CD1c-positive myeloid dendritic cell (primary cell): ENCODE measurements around the gene BCR.
"Not testable (repeated sequence)": the region's sequence is repeated elsewhere in the genome, so short reads cannot be mapped to it uniquely, and the experiment has no call there.

Source experiments
- DNase-seq: peaks from one replicate; pipeline ENCODE4 v3.0.0-alpha.2; 2016; ENCODE audit errors: extremely low spot score

BCR gene

DNA sequence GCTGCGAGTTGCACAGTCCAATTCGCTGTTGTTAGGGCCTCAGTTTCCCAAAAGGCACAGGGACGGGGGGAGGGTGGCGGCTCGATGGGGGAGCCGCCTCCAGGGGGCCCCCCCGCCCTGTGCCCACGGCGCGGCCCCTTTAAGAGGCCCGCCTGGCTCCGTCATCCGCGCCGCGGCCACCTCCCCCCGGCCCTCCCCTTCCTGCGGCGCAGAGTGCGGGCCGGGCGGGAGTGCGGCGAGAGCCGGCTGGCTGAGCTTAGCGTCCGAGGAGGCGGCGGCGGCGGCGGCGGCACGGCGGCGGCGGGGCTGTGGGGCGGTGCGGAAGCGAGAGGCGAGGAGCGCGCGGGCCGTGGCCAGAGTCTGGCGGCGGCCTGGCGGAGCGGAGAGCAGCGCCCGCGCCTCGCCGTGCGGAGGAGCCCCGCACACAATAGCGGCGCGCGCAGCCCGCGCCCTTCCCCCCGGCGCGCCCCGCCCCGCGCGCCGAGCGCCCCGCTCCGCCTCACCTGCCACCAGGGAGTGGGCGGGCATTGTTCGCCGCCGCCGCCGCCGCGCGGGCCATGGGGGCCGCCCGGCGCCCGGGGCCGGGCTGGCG lies at the start of gene BCR:
TSS of gene BCR (plus strand) at position 209 of the 592 bp plus-strand sequence. CDS start 452 bp downstream, outside the sequence.
- peak; percentile 66 for DNase-seq

DNA sequence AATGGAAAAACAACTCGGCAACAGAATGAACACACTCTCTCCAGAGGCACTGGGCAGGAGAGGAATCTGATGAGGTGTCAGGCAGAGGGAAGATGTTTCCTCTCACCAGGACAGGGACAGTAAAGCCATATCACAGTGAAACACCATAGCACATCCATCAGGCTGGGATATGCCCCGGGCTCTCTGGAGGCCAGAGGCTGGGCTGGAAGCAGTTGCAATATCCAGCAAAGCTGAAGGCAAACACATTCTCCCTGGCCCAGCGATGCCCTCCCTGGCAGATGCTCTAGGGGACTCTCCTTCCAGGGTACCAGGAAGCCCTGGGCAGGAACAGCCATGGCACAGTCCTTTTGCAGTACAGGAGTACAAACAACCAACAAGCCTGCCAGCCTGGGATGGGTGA lies 49.6 kb upstream of the BCR start:
- no peak for DNase-seq

DNA sequence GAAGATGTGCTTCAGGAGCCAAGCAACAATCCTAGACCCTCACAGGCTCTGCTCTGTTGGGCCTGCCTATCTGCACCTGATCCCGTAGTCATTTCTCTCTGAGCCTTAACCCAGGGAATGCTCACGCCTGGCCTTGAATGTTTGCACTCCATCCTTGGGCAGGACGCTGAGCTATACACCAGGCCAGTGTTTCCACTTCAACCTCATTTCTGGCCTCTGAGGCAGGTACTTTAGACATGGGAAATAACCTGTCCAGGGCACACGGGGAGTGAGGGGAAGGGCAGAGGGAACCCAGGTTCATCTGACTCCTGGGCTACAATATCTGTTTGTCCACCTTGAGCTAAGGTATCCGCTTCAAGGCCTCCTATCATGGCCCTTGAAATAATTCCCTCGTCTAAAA lies 48.4 kb upstream of the BCR start:
- no peak for DNase-seq

DNA sequence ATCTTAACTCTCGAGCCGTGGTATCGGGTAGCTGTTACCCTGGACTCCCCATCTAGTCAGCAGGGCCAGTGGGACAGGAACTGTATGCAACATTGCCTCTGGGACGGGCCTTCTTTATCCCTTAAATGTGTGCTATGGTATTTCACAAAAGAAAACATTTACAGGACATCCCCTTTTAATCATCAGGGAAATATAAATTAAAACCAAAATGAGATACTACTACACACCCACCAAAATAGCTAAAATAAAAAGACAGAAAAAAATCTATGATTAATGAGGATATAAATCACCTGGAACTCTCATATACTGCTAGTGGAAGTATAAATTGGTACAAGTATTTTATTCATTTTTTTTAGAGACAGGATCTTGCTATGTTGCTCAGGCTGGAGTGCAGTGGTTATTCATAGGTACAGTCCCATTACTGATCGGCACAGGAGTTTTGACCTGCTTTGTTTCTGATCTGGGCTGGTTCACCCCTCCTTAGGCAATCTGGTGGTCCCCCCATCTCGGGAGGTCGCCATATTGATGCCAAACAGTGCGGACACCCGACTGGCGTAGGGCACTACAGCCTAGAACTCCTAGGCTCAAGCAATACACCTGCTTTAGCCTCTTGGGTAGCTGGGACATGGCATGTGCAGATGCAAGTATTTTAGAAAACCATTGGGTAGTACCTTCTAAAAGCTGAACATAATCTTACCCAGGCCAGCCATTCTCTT lies 47.8 kb upstream of the BCR start:
- no peak for DNase-seq

DNA sequence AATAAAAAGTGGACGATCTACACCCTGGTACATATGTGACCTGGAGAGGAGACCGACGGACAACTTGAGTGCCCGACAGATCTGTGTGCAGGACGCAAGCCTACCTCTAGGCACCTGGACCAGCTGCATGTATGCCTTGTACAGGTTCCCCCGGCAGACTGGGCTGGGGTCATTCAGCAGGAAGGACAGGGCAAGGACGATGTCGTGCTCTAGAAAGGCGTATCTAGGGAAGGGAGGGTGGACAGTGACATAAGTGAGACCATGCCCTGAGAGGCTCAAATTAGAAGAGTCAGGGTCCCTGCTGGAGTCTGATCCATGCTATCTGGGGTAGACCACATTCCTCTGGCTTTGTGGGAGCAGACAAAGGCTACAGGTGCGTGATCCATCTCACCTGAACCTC lies 46.4 kb upstream of the BCR start:
- no peak for DNase-seq

DNA sequence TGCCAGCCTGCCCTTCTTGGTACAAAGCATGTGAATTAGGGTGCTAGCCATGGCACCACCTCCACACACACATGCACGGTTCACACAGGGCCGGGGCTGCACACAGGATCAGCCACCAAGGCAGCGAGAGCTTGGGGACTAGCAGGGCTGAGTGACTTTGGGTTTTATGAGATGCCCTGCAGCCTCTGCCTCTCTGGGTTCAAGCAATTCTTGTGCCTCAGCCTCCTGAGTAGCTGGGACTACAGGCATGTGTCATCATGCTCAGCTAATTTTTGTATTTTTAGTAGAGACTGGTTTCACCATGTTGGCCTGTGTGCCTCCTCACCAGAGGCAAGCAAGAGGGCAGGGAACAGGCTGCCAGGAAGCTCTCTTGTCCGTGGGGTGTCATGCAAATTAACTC lies 43.3 kb upstream of the BCR start:
- DNase-seq = not testable (repeated sequence)

DNA sequence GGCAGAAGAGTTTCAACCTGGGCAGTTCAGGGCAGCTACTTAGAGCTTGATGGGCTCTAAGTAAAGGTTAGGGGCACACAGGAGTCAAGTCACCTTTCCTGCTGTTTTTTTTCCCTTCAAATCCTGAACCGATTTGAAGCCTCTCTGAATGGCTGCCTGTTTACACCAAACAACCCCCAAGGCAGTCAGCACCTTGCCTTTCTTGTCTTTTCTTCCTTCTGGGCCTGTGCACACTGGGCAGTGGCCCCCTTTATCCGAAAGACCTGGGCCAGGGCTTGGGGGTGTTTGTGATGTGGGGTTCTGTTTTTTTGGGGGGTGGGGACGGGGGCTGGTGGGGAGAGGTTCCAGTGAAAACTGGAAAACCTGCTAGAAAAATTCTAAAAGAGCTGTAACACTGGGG lies 42.8 kb upstream of the BCR start:
- DNase-seq = no peak

DNA sequence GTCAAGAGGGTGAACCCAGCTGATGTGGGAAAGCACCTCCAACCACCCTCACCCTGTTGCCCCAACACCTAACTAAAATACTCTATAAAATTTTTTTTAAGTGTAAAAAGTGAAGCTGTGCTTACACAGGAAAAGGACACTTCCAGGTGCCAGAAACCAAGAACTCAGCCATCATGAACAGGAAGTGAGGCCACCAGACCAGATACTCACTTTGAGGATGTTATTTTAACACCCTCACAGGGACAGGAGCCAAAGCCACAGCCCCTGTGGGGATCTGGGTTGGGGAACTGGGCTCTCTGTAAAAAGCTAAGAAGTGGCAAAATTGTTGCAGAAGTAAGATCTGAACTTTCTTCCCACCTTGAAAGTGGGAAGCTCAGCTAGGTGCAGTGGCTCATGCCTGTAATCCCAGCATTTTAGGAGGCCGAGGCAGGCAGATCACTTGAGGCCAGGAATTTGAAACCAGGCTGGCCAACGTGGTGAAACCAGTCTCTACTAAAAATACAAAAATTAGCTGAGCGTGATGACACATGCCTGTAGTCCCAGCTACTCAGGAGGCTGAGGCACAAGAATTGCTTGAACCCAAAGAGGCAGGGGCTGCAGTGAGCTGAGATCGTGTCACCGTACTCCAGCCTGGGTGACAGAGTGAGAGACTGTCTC lies 42.3 kb upstream of the BCR start:
- peak; percentile 84 for DNase-seq

DNA sequence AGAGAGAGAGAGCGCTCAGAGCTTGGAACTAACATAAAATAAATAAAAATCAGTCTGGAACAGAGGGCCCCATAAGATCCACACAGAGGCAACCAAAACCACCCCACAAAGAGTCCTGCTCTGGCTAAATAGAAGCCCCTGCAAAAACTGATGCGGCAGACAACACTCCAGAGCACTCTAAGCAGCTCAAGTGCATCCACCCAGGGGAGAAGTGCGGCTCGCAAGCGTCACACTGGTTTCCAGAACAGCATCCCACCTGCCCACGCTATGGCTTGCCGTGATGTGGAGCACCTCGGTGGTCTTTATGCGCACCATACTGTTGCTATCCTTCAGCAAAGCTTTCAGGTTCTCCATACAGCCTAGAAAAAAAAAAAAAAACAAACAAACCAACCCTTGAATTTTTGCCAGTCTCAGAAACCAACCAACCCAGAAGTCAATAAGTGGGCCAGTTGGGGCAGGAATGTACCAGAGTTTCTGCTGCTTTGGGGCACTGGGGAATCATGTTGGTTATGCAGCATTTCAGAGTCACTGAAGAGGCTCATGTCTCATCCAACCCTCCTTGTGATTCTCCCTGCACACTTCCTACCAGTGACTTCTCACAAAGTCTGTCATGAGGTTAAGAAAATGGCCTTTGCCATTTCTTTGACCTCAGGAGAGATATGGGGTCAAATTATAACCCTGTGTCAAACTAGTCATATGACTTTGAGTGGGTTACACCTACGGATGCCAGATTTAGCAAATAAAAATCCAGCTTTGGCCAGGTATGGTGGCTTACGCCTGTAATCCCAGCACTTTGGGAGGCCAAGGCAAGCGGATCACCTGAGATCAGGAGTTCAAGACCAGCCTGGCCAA lies 41.5 kb upstream of the BCR start:
- no peak for DNase-seq

DNA sequence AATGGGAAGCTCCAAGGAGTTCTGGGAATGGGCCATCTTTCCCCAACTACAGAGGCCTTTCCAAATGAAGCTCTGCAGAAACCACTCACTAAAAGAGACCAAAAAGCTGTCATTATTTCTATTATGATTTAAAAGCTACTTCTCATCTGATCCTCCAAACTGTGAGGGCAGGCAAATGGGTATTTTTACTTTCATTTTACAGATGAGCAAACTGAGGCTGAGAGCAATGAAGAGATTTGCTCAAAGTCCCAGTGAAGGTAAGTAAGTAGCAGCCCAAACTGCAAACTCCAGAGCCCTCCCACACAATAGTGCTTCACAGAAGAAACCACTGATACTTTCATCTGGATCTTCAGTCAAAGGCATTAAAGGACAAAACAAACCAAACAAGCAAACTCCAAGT lies 39.9 kb upstream of the BCR start:
- DNase-seq = no peak

DNA sequence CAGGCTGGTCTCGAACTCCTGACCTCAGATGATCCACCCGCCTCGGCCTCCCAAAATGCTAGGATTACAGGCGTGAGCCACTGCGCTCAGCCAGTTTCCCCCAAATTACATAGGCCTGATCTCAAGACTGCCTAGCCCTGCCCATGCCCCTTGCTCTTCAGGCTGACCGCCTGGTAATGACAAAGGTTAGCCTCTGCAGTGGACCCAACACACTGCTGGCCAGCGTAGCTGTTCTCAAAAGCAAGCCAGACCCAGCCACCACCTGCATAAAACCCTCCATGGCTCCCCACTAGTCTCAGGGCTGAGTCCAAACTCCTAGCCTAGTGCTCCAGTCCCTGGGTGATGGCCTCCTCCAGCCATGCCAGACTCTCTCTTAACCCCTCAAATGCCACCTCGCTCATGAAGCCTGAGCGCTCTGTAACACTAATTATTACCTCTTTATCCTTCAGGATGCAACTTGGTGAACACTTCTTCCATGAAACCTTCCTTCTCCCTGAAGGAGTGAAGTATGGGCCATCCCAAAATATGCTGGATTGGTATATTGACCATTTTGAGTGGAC lies 37.7 kb upstream of the BCR start:
- DNase-seq = no peak

DNA sequence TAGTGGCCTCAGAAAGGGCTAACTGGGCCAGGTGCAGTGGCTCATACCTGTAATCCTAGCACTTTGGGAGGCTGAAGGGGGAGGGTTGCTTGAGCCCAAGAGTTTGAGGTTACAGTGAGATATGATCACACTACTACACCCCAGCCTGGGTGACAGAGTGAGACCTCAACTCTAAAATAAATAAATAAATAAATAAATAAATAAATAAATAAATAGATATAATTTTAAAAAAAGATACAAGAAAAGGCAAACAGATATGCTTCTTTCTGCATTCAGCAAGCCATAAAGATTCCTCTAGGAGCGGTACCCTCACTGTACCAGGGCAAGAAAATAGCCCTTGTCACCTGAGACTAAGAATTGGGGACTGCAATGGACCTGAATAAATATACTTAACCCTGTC lies 37.2 kb upstream of the BCR start:
- no peak for DNase-seq

DNA sequence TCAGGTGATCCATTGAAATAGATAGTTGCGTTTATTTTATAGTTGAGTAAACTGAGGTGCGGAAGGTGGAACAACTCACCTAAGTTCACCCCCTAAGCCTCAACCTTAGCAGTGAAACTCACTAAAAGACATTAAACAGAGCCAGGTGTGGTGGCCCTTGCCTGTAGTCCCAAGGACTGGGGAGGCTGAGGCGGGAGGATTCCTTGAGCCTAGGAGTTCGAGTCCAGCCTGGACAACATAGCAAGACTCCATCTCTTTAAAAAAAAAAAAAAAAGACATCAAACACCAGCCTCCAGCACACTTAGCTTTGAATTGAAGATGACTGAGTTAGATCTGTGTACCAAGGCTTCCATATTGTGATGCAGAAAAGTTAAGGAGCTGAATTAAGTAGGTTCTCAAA lies 35.9 kb upstream of the BCR start:
- no peak for DNase-seq

DNA sequence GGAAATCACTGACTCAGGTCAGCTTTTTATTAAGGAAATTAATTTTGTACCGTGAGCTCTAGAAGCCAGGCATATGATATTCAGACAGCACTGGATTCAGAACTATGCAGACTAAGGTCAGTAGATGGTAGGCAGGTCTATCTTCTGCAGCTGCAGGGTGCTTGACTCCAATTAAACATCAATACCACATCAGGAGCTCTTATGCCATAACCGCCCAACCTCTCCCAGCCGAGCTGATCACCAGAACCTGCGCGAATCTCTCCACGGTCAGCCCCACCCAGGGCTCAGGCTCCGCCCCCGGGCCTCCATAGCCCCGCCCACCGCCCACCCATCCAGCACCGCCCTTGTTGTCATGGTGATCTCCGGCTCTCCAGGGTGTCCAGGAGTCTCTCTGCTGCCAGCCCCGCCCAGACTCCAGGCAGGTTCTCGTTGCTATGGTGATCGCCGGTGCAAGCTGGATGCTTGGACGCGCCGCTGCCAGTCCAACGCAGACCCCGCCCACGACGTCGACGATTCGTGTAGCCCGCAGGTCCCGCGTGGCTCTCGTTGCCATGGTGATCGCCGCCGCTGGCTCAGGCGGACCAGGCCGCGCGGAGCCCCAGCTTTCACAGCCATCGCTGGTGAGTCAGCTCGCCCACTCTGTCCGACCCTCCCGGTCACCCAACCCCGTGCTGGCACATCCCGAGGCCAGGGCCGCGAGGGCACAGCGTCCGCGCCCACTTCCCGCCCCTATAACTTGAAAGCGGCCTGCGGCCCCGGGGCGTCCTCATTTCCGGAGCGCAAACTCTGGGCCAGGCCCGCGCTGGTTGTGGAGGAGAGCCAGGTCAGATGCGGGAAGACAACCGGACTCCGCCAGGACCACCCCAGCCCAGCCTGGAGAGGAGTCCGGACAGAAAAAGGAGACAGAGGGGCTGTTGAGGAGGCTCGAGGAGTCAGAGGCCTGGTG lies 35.1 kb upstream of the BCR start, which contains the start of gene RAB36:
TSS of gene RAB36 (plus strand) at position 546 of the 946 bp plus-strand sequence. CDS start 1,140 bp downstream, outside the sequence.
- DNase-seq = peak; percentile 96

DNA sequence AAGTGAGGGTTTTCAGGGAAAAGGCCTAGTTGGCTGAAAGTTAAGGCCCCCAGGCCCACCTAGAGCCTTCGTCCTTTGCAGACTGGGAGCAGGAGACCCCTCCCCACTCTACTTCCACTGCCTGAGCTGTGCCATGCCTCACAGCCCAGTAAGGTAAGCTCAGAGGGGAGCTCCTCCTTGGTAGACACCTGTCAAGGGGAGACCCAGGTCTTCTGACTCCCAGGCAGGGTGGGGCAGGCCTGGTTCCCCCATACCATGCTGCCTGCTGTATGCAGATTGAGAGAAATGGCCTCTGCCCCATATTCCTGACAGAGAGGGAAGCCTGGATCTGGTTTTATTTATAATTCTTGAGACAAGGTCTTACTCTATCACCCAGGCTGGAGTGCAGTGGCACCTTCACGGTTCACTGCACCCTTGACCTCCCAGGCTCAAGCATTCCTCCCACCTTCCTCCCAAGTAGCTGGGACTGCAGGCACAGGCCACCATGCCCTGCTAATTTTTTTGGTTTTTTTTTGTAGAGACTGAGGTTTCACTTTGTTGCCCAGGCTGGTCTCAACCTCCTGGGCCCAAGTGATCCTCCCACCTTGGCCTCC lies 34.3 kb upstream of the BCR start:
- DNase-seq = no peak

DNA sequence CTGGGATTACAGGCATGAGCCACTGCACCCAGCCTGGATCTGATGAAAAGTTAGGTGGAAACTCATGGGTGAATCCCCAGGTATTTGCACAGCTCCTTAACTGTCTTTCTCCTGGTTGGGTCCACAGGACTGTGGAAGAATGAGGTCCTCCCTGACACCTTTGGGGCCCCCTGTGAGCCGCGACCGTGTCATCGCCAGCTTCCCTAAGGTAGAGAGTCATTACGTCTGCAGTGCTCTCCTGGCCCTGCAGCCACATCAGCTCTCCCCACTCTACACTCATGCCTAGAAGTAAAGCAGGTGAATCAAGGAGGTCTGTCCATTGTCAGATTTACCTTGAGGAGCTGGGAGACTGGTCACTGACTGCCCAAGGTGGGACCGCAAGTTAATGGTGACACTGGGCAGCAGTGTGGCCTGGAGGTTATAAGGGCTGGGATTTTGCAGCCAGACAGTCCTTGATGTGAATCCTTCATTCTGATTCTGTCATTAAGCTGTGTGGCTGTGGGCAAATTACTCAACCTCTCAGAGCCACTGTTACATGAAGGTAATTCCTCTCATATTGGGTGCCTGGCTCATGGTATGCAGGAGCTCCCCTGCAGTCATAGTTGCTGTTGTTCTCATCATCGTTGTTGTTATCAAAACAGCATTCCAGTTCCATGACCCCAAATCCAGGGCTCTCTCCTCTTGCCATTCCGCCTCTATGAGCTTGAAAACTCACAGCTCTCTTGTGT lies 33.7 kb upstream of the BCR start:
- DNase-seq = no peak

DNA sequence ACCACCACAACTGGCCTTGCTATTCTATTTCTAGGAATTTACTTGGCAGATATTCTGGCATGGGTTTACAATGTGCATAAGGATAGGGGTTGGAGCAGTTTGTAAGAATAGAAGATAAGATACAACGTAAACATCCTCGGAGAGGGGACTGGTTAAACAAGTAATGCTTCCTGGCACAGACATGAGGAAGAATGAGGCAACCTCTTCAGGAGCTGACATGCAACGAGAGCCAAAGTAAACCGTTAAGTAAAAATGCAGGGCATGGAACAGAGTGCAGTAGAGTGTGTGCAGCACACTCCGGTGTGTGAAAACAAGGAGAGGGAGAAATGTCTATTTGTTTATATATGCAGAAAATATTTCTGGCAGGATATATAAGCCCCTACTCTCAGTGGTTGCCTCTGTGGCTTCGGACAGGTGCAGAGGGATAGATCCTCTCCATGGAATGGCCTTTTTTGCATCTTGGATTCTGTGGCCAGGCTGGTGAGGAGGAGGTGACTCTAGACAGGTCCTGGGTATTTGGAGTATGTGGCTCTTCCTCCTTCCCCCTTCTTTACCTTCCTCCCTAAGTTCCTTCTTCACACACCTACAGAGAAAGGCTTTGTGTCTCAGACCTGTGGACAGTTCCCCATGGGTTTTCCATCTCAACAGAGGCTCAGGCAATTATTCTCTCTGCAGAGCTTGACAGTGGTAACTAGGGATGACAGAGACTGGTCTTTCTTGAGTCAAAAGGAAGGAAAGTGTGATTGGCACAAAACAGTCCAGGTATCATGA lies 32.5 kb upstream of the BCR start:
- no peak for DNase-seq

DNA sequence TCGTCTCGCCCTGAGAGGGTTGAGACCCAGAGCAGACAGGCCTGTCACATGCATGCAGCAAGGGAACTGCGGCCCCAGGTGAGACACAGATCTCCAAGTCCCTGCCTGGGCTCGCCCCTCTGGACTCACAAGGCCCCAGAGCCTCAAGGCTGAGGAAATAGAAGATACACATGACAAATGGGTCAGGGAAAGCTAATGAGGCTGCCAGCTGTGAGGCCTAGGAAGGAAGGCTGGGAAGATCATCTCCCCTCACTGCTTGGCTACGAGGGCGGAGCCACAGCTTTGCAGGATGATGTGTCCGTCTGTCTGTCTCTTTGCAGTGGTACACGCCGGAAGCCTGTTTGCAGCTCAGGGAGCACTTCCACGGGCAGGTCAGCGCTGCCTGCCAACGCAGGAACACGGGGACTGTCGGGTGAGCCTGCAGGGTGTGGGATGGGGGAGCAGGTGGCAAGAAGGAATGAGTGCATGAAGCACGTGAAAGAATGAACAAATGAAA lies 30.5 kb upstream of the BCR start:
- no peak for DNase-seq

DNA sequence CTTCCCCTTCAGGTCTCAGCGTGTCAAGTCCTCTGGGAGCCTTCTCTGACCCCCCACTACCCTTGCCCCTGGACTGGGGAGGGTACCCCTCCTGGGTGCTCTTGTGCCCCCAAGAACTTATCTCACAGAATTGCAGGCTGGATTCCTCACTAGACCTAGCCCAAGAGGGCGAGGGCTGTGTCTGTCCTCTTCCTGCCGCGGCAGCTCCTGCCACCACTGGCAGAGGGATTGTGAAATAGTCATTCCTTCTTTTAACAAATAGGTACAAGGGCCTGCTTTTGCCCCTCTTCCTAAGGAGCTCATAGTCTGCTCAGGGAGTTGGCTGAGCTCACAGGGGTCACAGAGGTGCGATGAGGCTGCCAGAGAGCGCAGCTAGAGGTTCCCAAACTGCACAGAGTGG lies 29.5 kb upstream of the BCR start:
- no peak for DNase-seq
